Measurements from ENCODE around the gene DNHD1. TPM values are rescaled to one million over a fixed set of nuclear protein-coding genes. Genes with fewer than 3 reads are reported as not detected.
A peak's percentile ranks its signal among the peaks of the same experiment; 100 is the strongest.

Gene DNHD1
- total RNA-seq, 1 donor from 2014 or later: 12.0 TPM

DNA sequence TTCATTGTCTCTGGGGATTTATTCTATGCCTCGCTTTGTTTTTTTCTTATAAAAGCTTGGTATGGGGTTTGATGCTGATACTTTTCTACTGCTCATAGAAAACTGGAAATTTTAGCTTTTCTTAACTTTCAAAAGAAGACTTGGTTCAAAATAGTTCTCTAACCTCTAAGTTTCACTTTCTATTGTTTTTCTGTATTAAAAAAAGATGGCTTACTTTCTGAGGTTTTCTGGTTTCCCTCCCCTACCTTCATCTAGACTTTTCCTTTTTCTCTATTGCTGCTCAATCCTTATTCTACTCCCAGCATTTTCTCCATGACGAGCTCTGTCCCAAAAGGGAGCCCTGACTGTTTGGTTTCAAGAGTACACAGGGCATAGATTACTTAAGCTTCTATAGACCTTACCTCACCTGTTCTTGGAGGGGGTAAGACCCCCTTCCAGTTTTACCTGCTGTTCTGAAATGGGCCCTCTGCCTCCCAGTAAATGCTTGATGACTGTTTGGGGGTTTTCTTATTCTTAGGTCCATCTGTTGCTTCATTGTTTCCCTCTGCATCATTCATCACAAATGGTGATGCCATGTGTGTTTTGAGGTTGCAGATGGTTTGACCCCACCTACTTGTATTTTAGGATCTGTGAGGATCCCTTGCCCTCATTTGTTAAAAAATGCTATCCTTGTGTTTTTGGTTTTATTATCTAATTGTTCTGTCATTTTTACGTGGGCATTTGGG is 29.5 kb downstream of the DNHD1 start:
- Histone ChIP-seq H3K27me3 (ENCODE audit: low read depth) (no peaks in the 10 kb centered on the region), H3K4me3 (no peak overlapping the region), H3K27ac (no peak overlapping the region), H3K4me1 (no peaks in the 10 kb centered on the region), H3K36me3 (peaks cover 12% of the 10 kb centered on the region), H3K9me3 (no peaks in the 10 kb centered on the region)
- intact Hi-C loops (cut with DNase I): no loop called here
- no peak for DNase-seq
- TF ChIP-seq, protein P1, sequence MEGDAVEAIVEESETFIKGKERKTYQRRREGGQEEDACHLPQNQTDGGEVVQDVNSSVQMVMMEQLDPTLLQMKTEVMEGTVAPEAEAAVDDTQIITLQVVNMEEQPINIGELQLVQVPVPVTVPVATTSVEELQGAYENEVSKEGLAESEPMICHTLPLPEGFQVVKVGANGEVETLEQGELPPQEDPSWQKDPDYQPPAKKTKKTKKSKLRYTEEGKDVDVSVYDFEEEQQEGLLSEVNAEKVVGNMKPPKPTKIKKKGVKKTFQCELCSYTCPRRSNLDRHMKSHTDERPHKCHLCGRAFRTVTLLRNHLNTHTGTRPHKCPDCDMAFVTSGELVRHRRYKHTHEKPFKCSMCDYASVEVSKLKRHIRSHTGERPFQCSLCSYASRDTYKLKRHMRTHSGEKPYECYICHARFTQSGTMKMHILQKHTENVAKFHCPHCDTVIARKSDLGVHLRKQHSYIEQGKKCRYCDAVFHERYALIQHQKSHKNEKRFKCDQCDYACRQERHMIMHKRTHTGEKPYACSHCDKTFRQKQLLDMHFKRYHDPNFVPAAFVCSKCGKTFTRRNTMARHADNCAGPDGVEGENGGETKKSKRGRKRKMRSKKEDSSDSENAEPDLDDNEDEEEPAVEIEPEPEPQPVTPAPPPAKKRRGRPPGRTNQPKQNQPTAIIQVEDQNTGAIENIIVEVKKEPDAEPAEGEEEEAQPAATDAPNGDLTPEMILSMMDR (IDR thresholded peaks at IDR 0.05): no peak
- ATAC-seq: no peak

GRCh38 chr11:6529266-6529665 is 32.2 kb downstream of the DNHD1 start:
- Histone ChIP-seq H3K4me3 (no peak overlapping the region), H3K36me3 (peaks cover 19% of the 10 kb centered on the region), H3K4me1 (no peaks in the 10 kb centered on the region), H3K27me3 (ENCODE audit: low read depth) (no peaks in the 10 kb centered on the region), H3K9me3 (no peaks in the 10 kb centered on the region), H3K27ac (no peak overlapping the region)
- no peak for DNase-seq
- TF ChIP-seq, protein P1 (IDR thresholded peaks at IDR 0.05): no peak
- intact Hi-C loops (cut with DNase I): no loop called here
- ATAC-seq: no peak

DNA sequence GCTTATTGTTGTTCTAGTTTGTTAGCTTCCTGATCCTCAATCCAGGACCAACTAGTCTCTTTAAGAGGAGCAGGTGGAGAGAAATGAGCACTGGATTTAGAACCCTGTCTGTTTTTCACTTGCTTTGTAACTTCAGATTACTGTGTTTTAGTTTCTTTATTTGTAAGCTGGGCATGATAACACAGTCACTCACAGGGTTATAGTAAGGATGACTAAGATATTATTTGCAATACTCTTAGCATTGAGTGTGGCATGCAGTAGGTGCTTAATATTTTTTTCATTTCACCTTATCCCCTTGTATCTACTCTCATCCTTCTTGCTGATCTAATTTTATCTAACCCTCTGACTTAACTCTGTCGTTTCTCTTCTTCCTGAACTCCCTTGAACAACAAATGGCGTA is 33.8 kb downstream of the DNHD1 start:
- Histone ChIP-seq H3K27ac (no peak overlapping the region), H3K27me3 (ENCODE audit: low read depth) (no peaks in the 10 kb centered on the region), H3K36me3 (peaks cover 25% of the 10 kb centered on the region), H3K9me3 (no peaks in the 10 kb centered on the region), H3K4me1 (no peaks in the 10 kb centered on the region), H3K4me3 (no peak overlapping the region)
- intact Hi-C loops (cut with DNase I): no loop called here
- DNase-seq: no peak
- TF ChIP-seq, protein P1 (IDR thresholded peaks at IDR 0.05): no peak
- no peak for ATAC-seq

DNA sequence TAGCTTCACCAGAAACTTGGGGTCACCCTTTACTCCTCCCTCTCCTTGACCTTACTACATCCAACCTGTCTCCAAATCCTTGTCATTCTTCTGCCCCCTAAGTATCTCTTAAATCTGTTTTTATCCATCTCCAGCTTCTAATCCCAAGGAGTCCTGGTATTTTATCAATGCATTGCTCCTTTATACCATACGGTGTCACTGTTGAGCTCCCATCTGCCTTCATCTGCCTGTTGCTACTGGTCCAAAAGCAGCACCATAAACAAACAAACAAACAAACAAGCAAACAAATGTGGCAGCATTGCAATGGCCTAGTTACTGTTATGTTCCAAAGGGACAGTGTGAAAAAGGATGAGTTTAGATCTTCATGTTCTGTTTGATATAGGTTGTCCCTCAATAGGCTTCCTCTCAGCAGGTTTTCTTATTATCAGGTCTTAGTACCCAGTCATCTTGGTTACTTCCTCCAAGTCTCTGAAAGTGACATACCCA is 34.2 kb downstream of the DNHD1 start:
- peaks cover 25% of the 10 kb centered on the region for H3K36me3 ChIP-seq
- DNase-seq (no peak), ATAC-seq (peak; percentile 75 to 79)
- H3K27me3 ChIP-seq (ENCODE audit: low read depth): no peaks in the 10 kb centered on the region
- H3K4me1 ChIP-seq: no peaks in the 10 kb centered on the region
- no peaks in the 10 kb centered on the region for H3K9me3 ChIP-seq
- TF ChIP-seq, protein P1 (IDR thresholded peaks at IDR 0.05): peak; percentile 72
- intact Hi-C loops (cut with DNase I): no loop called here
- H3K27ac ChIP-seq: no peak overlapping the region
- no peak overlapping the region for H3K4me3 ChIP-seq

GRCh38 chr11:6538456-6538855 is 41.4 kb downstream of the DNHD1 start:
- TF ChIP-seq, protein P1 (IDR thresholded peaks at IDR 0.05): no peak
- intact Hi-C loops (cut with DNase I): no loop called here
- H3K27me3 ChIP-seq (ENCODE audit: low read depth): no peaks in the 10 kb centered on the region
- H3K4me3 ChIP-seq: no peak overlapping the region
- no peak overlapping the region for H3K27ac ChIP-seq
- H3K9me3 ChIP-seq: no peaks in the 10 kb centered on the region
- DNase-seq (no peak), ATAC-seq (peak in 1 of 2 donors; percentile 26)
- peaks cover 13% of the 10 kb centered on the region for H3K36me3 ChIP-seq
- H3K4me1 ChIP-seq: no peaks in the 10 kb centered on the region
